ENCODE data around the gene CAMKK2. TPM values are rescaled to one million over a fixed set of nuclear protein-coding genes. Genes with fewer than 3 reads are reported as not detected.

CAMKK2 gene
- total and polyA plus RNA-seq, 2 of the 13 experiments (the other 11 are each of a cell fraction or from before 2014, with no cell fraction given): 18.8 to 20.0 TPM

- TF ChIP-seq RBFOX2 (IDR thresholded peaks at IDR 0.05; ENCODE audit: low read depth, low read length) (peak; percentile 66; the same call in 1 of the 2 replicates), ZBTB2 (CRISPR knock-in tag; IDR thresholded peaks at IDR 0.05; ENCODE audit: low read depth) (0 out of 2 replicates have a peak, but pooled peaks have one; percentile 9), KMT2A (CRISPR knock-in tag; IDR thresholded peaks at IDR 0.05) (0 out of 2 replicates have a peak, but pooled peaks have one; percentile 26), ZNF768 (CRISPR knock-in tag; IDR thresholded peaks at IDR 0.05) (peak; percentile 32; the same call in 1 of the 2 replicates), CHCHD3 (CRISPR knock-in tag; IDR thresholded peaks at IDR 0.05) (peak; percentile 56; the same call in 1 of the 2 replicates), AGO1 (IDR thresholded peaks at IDR 0.05; ENCODE audit: low read depth, low read length, poor library complexity, severe bottlenecking) (peak; percentile 61), TOPORS (CRISPR knock-in tag; IDR thresholded peaks at IDR 0.05) (0 out of 2 replicates have a peak, but pooled peaks have one; percentile 27), ZNF235 (CRISPR knock-in tag; IDR thresholded peaks at IDR 0.05; ENCODE audit: borderline replicate concordance) (peak; percentile 75; the same call in 1 of the 2 replicates), MXD3 (CRISPR knock-in tag; IDR thresholded peaks at IDR 0.05) (peak; percentile 52; the same call in 1 of the 2 replicates), MTA1 (CRISPR knock-in tag; IDR thresholded peaks at IDR 0.05; ENCODE audit: borderline replicate concordance) (0 out of 2 replicates have a peak, but pooled peaks have one; percentile 26), PHF20 (CRISPR knock-in tag; IDR thresholded peaks at IDR 0.05) (0 out of 2 replicates have a peak, but pooled peaks have one; percentile 8), MXD1 (CRISPR knock-in tag; IDR thresholded peaks at IDR 0.05) (peak; percentile 93; the same call in 1 of the 2 replicates), GABPB1 (CRISPR knock-in tag; IDR thresholded peaks at IDR 0.05) (peak; percentile 48; the same call in 1 of the 2 replicates), HDAC1 (CRISPR knock-in tag; IDR thresholded peaks at IDR 0.05) (peak; percentile 40), AGO2 (optimal IDR thresholded peaks at IDR 0.05; ENCODE audit: low read depth, low read length) (peak; percentile 80), KAT8 (CRISPR knock-in tag; IDR thresholded peaks at IDR 0.05) (0 out of 2 replicates have a peak, but pooled peaks have one; percentile 17), ZNF558 (CRISPR knock-in tag; IDR thresholded peaks at IDR 0.05; ENCODE audit: borderline replicate concordance) (0 out of 2 replicates have a peak, but pooled peaks have one; percentile 7), UBTF (CRISPR knock-in tag; IDR thresholded peaks at IDR 0.05) (peak; percentile 39), ZNF501 (CRISPR knock-in tag; IDR thresholded peaks at IDR 0.05) (peak; percentile 67)
- TF ChIP-seq, protein P1, sequence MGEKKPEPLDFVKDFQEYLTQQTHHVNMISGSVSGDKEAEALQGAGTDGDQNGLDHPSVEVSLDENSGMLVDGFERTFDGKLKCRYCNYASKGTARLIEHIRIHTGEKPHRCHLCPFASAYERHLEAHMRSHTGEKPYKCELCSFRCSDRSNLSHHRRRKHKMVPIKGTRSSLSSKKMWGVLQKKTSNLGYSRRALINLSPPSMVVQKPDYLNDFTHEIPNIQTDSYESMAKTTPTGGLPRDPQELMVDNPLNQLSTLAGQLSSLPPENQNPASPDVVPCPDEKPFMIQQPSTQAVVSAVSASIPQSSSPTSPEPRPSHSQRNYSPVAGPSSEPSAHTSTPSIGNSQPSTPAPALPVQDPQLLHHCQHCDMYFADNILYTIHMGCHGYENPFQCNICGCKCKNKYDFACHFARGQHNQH (CRISPR knock-in tag; IDR thresholded peaks at IDR 0.05): no peak
- TF ChIP-seq, protein P2, sequence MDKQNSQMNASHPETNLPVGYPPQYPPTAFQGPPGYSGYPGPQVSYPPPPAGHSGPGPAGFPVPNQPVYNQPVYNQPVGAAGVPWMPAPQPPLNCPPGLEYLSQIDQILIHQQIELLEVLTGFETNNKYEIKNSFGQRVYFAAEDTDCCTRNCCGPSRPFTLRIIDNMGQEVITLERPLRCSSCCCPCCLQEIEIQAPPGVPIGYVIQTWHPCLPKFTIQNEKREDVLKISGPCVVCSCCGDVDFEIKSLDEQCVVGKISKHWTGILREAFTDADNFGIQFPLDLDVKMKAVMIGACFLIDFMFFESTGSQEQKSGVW (CRISPR knock-in tag; IDR thresholded peaks at IDR 0.05; ENCODE audit: borderline replicate concordance): no peak
Observed at GRCh38 chr12:121295746-121296617, 527 bp downstream of the CAMKK2 start (continued).
